NOMO-1 (cell line): ENCODE measurements around the gene YPEL3.

ENCODE experiments used
- DNase-seq, 2 experiments: peaks; one replicate each; lab custom pipeline; 2025; ENCODE audit not compliant: unreplicated experiment in 2 of 2; lab: John Stamatoyannopoulos, UW

Gene YPEL3

DNA sequence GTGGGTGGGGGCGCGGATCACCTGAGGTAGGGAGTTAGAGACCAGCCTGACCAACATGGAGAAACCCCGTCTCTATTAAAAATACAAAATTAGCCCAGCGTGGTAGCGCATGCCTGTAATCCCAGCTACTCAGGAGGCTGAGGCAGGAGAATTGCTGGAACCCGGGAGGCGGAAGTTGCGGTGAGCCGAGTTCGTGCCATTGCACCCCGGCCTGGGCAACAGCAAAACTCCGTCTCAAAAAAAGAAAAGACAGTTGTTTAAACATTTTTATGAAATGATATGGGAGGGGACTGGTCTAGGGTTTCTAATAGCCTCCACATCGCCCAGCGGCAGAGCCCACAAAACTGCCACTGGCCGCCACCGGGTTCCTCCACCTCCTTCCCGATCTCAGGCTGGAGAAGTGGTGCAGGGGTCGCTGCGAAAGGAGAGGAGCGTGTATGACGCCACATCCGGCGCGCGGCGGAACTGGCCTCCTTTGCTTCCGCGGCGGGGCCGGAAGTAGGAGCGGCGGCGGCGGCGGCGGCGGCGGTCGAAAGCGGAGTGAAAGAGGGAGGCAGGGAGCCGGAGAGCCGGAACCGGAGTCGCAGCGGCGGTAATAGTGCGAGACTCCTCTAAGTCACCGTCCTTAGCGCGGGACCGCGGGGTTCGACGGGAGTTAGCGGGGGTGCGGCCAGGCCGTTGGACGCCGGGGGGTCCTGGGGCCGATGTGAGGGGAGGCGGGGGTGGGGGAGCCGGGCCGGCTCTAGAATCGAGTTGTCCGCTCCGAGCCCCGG is 20.3 kb downstream of the YPEL3 start, which contains the start of gene PPP4C:
Gene PPP4C, plus strand, starts transcription at position 492 of the 773 bp plus-strand sequence. CDS start 384 bp downstream, outside the sequence.
- DNase-seq: peak; percentile 86 to 87

- DNase-seq: no peak
Observed at GRCh38 chr16:30070490-30070889, 25.5 kb downstream of the YPEL3 start.

GRCh38 chr16:30069611-30070462 is 26.2 kb downstream of the YPEL3 start:
- DNase-seq: no peak

GRCh38 chr16:30068750-30069610 is 27.0 kb downstream of the YPEL3 start:
- peak in 1 of 2 experiments; percentile 19 for DNase-seq

GRCh38 chr16:30068333-30068732 is 27.7 kb downstream of the YPEL3 start:
- DNase-seq: no peak

DNA sequence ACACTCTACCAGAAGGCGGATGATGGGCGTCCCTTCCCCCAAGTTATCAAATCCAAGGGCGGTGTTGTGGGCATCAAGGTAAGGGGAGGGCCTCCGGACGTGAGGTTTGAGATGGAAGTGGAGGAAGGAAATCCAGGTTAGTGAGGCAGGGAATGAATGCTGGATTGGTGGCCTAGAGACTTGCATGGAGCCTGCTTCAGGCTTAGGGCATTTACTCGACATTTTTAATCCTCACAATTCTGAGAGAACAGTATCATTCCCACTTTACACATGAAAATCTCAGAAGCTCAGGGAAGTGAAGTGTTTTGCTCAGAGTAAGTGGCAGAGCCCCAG is 28.5 kb downstream of the YPEL3 start:
- DNase-seq: no peak

DNA sequence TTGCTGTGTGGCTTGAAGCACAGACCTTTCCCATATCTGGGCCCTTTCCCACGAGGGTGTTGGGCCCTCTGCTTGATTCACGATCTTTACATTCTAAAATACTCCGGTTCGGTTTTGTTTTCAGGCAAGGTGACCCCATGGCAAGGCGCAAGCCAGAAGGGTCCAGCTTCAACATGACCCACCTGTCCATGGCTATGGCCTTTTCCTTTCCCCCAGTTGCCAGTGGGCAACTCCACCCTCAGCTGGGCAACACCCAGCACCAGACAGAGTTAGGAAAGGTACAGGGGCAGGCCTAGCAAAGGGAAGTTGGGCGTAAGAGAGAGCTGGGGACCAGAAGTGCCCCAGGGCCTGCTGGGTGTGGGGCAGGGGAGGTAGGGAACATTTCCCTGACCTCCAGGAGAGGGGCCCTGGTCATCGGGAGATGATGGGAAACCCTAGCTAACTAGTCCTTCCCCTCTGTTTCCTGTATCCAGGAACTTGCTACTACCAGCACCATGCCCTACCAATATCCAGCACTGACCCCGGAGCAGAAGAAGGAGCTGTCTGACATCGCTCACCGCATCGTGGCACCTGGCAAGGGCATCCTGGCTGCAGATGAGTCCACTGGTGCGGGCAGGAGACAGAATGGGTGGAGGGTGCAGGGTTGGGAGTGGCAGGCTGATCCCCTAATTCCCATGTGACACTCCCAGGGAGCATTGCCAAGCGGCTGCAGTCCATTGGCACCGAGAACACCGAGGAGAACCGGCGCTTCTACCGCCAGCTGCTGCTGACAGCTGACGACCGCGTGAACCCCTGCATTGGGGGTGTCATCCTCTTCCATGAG is 29.0 kb downstream of the YPEL3 start:
- DNase-seq: peak; percentile 44 to 47

GRCh38 chr16:30065943-30066760 is 29.9 kb downstream of the YPEL3 start:
- peak in 1 of 2 experiments; percentile 35 for DNase-seq

- peak; percentile 98 to 99 for DNase-seq
Observed at GRCh38 chr16:30065102-30065942, 30.7 kb downstream of the YPEL3 start, which contains the start of gene ALDOA. ALDOA (plus strand) TSS chr16:30065760; CDS start chr16:30066898, 1,138 bp downstream.

- DNase-seq: no peak
Observed at GRCh38 chr16:30064729-30065101, 31.3 kb downstream of the YPEL3 start.

DNA sequence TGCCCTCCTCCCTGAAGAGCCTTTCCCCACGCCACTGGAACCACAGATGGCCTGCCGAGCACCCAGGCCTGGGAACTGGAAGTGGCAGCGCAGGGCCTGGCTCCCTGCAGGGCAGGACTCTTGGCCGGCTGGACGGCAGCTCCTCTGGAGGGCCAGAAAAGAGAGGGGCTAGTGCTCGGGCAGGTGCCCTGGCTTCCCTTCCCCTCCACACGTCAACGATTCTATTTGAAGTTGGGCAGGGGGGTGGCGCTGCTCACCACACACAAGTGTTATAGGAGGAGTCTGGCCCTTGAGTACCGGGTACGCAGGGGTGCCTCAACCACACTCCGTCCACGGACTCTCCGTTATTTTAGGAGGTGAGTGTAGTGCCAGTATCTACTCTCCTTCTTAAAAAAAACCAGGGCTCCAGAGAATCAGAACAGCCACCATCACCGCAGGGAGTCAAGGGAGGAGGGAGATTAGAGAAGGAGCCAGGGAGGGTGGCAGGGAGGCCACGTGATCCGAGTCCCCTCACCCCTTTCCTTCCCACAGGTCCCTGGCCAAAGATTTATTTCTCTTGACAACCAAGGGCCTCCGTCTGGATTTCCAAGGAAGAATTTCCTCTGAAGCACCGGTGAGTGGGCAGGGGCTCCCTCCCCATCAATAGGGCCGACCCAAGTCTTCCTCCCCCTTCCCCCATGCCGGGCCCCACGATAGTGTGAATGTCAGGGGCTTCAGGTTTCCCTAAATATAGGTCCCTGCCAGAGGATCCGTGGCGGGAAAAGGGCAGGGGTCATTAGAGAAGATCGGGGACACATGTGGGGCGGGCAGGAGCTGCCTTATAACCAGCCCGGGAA is 31.9 kb downstream of the YPEL3 start:
- DNase-seq: peak; percentile 69 to 78

GRCh38 chr16:30063278-30063892 is 32.6 kb downstream of the YPEL3 start:
- DNase-seq: no peak

GRCh38 chr16:30060836-30061554 is 35.0 kb downstream of the YPEL3 start:
- no peak for DNase-seq

- DNase-seq: no peak
Observed at GRCh38 chr16:30060346-30060745, 35.7 kb downstream of the YPEL3 start.

DNA sequence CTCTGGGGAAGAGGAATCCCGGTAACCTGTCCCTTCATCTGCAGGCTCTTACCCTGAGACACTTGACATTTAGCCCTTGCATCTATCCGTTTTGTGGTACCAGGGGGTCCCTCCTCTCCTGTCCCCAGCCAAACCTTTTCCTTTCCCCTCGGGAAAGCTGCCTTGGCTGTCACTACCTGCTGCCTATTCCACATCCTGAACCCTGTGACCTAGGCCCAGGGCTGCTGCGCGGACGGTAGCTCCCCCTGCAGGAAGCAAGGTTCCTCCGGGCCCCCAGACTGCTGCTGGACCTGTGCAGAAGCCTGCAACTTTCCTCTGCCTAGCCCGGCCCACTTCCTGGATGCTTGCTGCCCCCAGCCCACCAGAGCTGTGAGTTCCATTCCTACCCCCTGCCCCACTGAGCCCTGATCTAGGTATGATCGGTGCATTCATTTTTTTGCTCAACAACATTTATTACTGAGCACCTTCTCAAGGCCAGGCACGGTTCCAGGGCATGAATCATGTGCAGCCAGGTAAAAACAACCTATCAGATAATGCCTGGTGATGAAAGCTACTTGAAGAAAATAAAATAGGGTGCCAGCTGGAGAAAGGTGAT is 41.0 kb downstream of the YPEL3 start:
- no peak for DNase-seq

DNA sequence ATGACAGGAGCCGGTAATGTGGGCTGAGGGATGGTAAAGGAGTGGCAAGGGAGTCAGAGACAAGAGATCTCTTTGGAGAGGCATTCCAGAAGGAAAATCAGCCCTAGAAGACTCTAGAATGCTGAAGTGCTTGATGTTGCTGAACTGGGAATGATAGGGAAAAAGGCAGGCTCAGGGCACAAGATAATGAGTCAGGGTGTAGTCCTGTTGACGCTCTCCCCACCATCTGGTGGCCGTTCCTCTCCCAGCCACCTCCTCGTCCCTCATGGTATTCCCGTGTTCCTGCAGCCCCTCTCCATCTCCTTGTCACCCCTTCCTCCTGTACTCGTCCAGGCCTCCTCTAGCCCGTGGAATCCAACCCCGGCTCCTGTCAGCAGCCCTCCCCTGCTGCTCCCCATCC is 41.6 kb downstream of the YPEL3 start:
- DNase-seq: no peak
